GM18870 (cell line): Measurements from ENCODE around the gene NUDT14.

ENCODE experiments used
- ATAC-seq: cut with Tn5 transposase; IDR thresholded peaks from one replicate; pipeline ENCODE4 v1.9.1; 2021; ENCODE audit warnings: moderate library complexity; ENCODE audit not compliant: unreplicated experiment

Gene NUDT14

DNA sequence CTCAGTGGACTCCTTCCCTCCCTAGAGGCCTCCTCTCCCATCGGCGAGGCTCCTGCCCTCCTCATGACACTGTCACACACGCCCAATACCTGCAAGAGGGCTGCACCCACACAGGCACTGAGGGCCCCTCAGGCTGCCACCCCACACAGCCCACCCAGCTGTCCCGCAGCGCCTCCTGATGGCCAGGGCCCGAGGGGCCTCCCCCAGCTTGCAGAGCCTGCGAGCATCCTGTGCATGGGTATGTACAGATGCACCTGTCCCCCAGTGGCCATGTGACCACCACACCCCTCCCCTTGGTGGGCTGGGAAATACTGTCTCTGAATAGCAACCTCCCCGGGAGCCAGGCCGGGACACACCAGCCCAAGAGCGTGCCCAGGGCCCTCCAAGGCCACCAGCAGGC lies 19.0 kb upstream of the NUDT14 start:
- ATAC-seq: no peak

DNA sequence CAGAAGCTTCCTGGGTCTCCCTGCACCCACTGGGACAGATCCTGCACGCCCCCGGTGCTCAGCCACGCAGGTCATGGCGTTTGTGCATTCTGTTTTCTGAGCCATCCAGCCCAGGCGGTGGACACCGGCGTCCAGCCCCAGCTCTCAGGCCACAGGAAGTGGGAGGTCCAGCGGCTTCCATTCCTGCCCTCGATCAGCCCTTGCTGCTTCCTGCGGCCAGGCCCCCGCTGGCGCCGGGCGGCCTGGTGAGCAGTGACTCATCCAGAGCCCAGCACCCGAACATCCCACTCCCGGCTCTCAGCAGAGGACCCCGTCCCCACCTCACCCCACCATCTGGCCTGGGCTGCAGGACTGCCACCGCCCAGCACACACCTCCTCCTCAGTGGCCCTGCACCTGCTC lies 18.0 kb upstream of the NUDT14 start:
- no peak for ATAC-seq

DNA sequence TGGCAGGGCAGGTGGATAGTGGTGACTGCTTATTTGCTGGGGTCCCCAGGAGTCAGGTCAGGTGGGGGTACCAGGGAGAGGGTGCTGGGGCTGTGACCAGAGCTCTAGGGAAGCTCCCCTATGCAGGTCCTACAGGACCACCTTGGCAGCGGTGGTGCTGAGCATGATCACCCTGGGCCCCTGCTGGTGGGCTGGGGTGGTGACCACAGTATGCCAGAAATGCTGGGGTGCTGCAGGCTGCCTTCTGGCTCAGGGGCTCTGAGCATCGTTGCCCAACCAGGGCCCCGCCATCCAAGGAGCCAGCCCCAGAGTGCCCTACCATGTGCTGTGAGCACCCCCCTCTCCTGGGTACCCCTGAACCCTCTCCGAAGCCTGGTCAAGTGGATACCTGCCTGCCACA lies 17.5 kb upstream of the NUDT14 start:
- no peak for ATAC-seq

DNA sequence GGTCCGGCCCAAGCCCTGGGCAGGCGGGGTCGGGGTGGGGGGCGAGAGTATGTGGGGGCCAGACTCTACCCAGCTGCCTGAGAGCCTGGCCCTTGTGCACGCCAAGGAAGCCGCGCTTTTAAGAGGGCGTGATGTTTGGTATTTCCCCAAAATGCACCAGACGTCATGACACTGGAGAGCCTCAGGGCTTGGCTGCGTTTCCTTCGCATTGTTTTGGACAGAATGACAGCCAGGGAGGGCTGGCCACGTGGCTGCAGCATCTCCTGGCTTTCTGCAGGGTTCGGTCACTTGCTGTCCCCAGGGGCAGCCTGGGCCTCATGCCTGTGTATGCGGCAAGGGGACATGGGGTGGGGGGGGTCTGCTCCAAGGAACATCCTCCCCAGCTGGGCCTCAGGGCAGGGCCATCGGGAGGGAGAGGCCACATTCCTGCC lies 16.1 kb upstream of the NUDT14 start:
- ATAC-seq: no peak

DNA sequence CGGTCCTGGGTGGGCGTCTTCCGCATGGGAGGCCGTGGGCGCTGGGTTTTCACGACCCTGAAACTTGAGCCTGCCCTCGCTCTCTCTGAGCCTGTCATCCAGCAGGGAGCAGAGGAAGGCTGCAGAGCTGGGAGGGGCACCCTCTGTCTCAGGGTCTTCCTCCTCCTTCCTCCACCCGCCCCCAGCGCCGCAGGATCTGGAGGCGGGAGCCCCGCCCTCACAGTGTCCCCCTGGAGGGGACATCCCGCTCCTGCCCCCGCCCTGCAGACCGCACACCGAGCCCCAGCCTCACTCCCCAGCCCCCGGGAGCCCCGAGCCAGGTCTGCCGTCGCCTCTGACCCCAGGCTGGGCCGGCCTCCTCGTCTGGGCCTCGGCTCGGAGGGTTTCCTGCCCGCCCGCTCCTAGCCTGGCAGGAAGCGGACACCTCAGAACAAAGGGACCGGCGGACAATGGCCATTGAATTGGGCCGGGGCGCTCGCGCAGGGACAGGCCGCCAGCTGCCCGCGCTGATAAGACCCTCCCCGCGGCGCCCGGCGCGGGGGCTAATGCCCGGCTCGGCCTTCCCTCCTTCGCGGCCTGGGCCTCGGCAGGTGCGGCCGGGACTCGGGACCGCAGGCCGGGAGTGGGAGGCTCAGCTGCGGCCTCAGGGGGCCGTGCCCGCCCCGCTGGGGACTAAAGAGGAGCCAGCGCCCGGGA lies 15.3 kb upstream of the NUDT14 start:
- no peak for ATAC-seq

DNA sequence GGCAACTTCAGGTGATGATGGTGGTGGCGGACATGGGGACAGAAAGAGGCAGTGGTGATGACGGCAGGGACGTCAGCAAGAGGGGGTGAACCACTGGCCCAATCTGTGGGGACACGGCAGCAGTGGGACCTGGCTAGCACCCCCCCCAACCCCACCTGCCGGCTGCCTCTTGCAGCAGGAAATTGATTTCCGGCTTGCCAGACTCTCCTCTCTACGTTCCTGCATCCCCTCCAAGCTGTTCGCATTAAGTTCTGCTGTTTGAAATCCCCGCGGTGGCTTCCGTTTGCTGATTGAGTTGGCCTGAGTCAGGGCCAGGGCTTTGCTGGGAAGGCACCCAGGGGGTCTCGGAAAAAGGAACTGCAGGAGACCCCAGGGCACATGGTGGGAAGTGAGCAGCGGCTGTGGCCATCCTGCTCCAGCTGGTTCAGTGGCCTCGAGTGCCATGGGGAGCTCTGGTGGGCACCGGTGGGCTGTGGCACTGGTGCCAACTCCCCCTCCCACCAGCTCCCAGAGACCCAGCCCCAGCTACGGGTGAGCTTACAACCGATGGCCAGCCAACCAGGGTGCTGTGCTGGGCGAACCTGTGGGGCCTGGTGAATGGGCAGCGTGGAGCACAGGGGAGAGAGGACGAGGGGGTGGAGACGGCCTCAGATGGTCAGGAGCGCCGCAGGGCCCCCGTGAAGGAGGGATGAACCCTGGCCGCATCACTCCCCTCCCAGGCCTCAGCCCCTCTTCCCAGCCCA lies 14.6 kb upstream of the NUDT14 start:
- ATAC-seq: no peak

DNA sequence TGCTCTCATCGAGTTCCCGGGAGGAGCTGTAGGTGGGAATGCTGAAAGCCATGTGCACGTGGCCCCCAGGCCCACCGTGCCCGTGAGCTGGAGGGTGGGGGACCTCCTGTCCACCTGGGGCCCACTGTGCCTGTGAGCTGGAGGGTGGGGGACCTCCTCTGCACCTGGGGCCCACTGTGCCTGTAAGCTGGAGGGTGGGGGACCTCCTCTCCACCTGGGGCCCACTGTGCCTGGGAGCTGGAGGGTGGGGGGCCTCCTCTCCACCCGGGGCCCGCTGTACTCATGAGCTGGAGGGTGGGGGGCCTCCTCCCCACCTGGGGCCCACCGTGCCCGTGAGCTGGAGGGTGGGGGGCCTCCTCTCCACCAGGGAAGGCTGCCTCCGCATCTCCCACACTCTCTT lies 13.9 kb upstream of the NUDT14 start:
- no peak for ATAC-seq

DNA sequence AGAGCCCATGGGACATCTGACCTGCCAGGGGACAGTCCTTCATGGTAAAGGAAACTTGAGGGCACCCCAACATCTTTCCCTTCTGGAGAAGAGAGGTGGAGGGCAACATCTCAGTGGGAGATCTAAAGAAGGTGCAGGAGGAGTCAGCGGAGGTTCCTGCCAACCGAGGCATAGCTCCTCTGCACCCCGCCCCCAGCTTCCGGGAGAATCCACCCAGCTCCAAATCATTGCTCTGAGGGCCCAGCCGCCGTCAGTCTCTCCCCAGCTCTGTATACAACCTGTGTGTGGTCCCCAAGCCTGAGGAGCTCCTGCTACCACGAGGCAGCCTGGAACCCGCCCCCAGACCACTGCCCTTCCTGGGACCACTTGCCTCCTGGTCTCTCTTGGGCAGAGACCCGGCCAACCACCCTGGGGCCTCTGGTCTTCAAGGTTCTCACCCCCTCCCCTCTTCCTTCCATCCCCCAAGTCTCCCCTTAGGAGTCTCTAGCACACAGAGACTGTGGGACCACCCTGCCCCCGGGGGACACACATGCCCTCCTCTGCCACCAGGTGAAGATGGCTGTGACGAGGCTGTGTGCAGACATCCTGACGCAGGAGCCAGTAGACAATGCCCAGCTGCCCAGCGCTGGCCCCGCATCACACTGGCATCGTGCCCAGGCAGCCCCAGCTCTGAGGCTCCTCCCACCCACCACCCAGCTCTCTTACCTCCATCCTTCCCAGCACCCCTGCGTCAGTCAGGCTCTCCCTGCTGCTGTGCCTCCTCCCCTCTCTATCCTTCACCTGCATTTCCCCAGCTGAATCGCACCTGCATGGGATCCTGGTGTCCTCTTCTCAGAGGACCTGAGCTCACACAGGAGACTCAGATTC lies 13.0 kb upstream of the NUDT14 start:
- ATAC-seq: no peak

DNA sequence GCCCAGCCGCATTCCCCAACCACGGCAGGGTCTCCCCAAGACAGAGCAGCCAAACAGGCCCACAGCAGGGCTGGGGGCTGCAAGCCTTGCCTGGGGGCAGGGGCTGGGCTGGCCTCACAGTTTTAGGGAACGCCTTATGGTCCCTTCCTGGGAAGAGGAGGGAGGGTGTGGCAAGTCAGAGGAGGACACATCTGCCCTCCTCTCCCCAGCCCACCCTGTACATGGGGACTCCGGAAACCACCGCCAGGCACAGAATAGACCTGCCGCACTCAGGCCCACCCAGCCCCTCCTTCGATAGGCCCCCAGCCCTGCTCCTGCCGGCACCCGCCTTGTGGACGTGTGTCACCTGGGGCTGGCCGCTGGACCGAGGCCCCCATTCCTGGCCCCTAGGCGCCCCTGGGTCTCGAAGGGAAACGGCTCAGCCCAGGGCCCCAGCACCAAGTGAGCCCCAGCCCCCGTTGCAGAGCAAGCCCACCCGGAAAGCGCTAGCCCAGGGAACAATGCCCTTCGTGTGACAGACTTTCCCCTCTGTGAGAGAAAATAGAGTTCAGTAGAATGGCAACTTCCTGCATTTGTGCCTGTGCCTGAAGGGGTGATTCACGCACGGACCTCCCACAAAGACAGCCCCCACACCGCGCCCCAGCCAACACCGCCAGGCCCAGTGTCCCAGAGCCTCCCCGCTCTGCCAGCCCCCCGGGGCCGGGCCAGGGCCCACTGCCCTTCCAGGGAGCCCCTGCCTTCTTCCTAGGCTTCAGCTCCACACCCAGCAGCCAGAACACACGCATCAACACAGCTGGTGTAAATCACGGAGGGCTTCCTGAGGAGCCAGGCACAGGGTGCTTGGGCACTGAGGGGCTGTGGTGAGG lies 12.0 kb upstream of the NUDT14 start:
- no peak for ATAC-seq

DNA sequence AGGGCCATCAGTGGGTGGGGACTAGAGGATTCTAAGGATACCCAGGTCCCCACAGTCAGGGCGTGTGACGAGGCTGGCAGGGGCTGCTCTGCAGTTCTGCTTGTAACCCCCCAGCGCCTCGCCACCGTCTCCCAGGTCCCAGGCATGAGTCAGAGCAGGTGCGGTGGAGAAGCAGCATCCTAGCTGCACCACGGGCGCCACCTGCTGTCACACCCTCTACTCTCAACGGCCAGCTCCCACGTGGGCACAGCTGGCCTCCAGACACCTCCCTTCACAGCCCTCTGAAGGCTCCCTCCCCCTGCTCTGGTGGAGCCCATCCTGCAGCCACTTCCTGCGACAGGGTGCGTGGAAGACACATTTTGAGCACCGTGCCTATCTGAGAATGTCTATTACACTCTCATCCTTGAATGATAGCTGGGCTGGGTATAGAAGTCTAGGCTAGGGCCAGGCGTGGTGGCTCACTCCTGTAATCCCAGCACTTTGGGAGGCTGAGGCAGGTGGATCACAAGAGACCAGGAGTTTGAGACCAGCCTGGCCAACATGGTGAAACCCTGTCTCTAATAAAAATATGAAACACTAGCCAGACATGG lies 6.9 kb upstream of the NUDT14 start:
- ATAC-seq: no peak

DNA sequence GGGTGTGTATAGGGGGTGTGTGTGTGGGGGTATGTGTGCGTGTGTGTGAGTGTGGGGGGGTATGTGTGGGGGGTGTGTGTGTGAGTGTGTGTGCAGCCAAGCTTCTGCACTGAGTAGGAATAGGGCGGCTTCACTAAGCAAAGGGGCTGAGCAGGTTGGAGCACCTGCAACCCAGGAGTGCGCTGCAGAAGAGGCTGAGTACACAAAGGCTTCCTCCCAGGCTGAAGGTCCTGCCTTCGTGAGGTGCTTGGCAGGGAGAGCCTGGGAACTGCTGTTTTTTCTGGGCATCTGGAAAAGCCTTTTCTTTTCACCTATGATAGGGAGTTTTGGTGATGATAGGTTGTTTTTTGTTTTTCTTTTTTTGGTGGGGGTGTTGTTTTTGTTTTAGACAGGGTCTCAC lies 6.0 kb upstream of the NUDT14 start:
- ATAC-seq: no peak

DNA sequence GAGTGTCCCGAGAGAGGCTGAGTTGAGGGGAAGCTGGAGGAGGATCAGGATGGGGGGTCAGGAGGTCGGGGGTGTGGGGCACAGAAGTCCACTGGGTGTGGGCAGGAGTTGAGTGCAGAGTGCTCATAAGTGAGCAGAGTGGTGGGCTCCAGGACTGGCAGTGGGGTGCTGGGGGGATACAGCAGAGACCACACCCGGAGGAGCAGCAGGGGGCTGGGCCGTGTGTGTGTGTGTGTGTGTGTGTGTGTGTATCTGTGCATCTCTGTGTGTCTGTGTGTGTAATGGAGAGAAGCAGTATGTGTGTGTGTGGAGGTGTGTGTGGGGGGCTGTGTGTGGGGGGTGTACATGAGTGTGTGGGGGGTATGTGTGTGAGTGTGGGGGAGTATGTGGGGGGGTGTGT lies 4.9 kb upstream of the NUDT14 start:
- no peak for ATAC-seq

DNA sequence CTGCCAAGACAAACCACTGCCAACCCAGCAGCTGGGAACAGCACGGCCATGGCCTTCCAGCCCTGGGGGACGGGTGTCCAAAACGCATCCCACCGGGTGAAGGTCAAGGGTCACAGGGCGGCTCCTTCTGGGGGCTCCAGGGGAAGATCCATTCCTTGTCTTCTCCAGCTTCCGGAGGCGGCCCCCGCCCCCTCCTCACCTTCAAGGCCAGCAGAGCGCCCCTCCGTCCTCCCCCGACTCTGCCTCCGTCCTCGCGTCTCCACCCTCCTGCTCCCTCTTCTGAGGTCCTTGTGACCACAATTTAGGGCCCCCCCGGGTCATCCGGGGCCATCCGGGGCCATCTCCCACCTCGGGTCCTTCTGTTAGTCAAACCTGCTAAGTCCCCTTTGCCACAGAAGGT lies 3.9 kb upstream of the NUDT14 start:
- ATAC-seq: no peak

DNA sequence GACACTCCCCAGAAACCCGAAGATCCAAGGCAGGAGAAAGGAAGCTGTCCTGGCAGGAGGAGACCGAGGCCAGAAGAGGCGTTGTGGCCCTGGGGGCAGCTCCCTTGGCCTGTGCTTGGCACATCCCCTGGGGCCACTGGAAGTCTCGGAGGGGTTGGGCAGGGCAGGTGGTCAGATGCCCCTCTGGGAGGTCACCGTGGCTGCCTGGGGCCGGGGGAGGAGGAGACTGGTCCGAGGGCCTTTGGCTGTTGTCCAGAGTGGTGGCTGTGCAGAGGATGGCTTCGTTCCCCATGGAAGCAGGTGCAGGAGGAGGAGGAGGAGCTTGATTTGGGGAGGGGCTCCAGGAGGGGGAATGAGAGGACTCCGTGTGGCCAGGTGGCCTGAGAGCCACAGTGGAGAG lies 3.3 kb upstream of the NUDT14 start:
- no peak for ATAC-seq

DNA sequence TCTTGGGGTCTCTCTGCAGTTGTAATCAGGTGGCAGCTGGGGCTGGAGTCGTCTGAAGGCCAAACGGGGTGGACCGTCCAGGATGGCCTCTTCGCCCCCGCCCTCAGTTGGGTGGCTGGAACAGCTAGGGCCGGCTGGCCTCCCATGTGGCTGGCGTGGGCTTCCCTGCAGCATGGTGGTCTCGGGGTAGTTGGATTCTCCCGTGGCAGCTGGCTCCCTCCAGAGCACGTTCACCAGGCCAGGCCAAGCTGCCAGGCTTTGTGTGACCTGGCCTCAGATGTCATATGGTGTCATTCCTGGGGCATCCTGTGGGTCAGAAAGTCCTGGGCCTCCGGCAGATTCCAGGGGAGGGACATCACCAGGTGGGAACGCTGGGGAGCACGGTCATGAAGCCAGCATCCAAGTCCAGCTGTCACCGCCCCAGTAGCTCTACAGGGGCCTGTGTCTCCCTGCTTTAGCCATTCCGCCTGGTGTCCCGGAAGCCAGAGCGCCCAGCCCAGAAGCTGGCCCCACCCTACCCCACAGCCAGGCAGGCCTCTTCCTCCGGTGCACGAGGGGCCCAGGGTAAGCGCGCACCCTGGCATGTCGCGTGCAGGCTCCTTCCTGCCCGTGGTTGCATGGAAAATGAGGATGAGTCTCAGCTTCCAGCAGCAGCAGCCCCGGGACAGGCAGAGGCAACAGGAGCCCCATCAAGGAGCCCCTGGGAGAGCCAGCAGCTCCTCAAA lies 1.3 kb upstream of the NUDT14 start:
- ATAC-seq: no peak

DNA sequence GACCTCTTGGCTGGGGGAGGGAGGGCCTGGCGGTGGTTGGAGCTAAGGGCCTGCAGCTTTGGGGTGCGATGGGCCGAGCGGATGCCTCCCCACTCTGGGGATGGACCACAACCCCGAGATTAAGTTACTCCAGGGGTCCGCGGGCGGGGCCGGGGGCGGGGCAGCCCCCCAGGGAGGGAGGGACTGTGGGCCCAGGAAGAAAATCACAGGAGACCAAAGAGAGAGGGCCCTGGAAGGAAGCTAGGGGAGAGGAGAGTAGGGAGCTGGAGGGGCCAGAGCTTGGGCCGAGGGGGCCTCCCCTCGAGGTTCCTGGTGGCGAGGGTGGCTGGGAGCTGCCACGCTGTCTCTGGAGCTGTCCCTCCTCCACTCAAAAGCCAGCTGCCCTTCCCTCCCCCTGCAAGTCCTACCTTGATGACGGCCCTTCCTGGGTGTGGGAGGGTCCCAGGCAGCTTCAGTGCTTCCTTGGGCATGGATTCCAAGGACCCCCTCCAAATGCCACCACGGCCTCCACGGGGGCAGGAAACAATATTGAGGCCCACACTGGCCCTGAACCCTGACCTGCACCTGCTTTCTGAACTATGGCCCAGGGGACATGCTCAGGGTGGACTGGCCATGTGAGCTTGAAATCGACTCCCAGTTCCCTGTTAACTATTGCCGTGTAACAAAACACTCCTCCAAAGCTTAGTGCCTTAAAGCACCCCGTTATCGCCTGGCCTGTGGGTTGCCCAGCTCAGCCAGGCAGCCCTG lies 610 bp upstream of the NUDT14 start:
- ATAC-seq: no peak

DNA sequence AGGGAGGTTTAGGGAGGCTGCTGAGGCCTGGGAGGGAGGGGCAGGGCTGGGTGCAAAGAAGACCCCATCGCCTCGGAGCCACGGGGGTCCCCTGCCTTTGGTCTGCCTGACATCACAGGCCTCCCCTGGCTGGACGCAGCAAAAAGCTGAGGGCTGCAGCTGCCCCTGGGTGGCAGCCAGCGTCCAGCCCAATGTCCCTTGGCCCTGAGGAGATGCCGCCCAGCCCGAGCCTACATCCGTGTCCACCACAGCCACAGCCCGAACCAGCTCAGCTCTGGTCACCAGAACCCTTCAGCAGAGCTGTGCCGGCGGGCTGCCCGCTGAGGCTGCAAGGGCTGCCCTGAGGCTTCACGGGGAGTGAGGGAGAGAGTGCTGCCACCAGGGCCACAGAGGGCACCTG lies 1.9 kb downstream of the NUDT14 start:
- no peak for ATAC-seq

DNA sequence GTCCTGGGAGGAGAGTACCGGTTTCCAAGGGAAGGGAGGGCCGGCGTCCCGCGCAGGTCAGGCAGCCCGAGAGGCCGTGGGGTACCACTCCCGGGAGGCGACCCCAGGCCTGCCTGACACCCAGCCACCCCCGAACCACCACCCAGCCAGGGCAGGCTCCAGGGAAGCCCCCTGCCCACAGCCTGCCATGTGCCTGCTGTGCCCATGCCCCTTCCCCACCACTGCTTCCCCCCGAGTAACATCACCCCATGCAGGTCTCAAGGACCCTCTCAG lies 2.3 kb downstream of the NUDT14 start:
- ATAC-seq: no peak

DNA sequence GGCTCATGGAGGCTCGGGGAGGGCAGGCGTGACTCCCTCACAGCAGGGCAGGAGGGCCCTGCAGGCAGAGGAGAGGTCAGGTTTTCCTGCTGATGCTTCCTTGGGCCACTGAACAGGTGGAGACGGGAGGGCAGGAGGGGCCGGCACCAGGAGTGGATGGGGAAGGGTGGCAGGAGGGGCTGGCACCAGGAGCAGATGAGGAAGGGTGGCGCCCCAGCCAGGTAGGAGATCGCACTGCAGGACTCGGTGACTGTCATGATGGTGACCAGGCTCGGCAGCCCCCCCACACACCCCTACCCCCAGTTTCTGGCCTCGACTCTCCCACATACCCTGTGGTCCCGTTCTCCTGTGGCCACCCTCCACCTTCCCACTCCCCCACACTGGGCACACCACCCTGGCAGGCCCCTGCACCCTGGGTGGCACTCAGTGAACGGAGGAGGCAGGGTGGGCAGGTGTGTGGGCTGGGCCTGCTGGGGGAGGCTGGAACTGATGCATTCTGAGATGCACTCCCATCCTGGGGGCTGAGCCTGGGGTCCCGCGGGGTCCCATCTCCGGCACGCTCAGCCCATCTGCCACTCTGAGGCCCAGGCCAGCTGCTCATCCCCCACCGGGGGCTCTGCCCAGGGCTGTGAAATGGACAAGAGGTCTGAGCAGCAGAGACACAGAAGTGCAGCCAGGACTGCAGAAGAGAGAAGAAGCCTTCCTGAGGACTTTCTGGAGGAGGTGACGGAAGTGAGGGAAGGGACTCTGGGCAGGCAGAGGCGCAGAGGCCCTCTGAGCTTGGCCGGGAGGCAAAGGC lies 2.8 kb downstream of the NUDT14 start:
- ATAC-seq: no peak
